SW480 (cell line): ENCODE measurements around the gene KRT4.

Experiments
- DNase-seq: peaks from one replicate; pipeline ENCODE4 v3.0.0-alpha.2; 2016; ENCODE audit warnings: low spot score

KRT4 gene

GRCh38 chr12:52836491-52837412 is 22.8 kb upstream of the KRT4 start:
- DNase-seq, result no peak

- DNase-seq, result no peak
Measured at GRCh38 chr12:52836042-52836466, 22.1 kb upstream of the KRT4 start.

- DNase-seq, result no peak
Measured at GRCh38 chr12:52835271-52836041, 21.5 kb upstream of the KRT4 start.

- DNase-seq, result no peak
Measured at GRCh38 chr12:52834727-52835001, 20.7 kb upstream of the KRT4 start.

- DNase-seq, result no peak
Measured at GRCh38 chr12:52833922-52834726, 20.2 kb upstream of the KRT4 start, which contains the start of gene KRT79. TSS of gene KRT79 (minus strand) at chr12:52834311. CDS start at chr12:52834260, 51 bp downstream.

- no peak for DNase-seq
Measured at GRCh38 chr12:52832985-52833905, 19.3 kb upstream of the KRT4 start.

- no peak for DNase-seq
Measured at GRCh38 chr12:52832451-52832850, 18.5 kb upstream of the KRT4 start.

- no peak for DNase-seq
Measured at GRCh38 chr12:52831251-52831650, 17.3 kb upstream of the KRT4 start.

GRCh38 chr12:52829986-52830770 is 16.3 kb upstream of the KRT4 start:
- DNase-seq, result no peak

- no peak for DNase-seq
Measured at GRCh38 chr12:52828591-52829021, 14.7 kb upstream of the KRT4 start.

- no peak for DNase-seq
Measured at GRCh38 chr12:52828156-52828555, 14.2 kb upstream of the KRT4 start.

- DNase-seq, result no peak
Measured at GRCh38 chr12:52827499-52828090, 13.7 kb upstream of the KRT4 start.

GRCh38 chr12:52826611-52827498 is 12.9 kb upstream of the KRT4 start:
- DNase-seq, result no peak

GRCh38 chr12:52825961-52826360 is 12.0 kb upstream of the KRT4 start:
- DNase-seq, result no peak

GRCh38 chr12:52824741-52825410 is 11.0 kb upstream of the KRT4 start:
- no peak for DNase-seq

GRCh38 chr12:52823761-52824450 is 10.0 kb upstream of the KRT4 start:
- no peak for DNase-seq

GRCh38 chr12:52822771-52823510 is 9.0 kb upstream of the KRT4 start:
- no peak for DNase-seq
